Measurements from ENCODE around the gene CYP2J2. TPM values are rescaled to one million over a fixed set of nuclear protein-coding genes. Genes with fewer than 3 reads are reported as not detected.

The CYP2J2 gene
- total and polyA plus RNA-seq, 11 donors = 45.6 to 208 (median 101) TPM

- Histone ChIP-seq H3K27ac (no peak overlapping the region), H3K4me3 (no peak overlapping the region), H3K4me1 (peaks cover 0 to 7% (median 0%) of the 10 kb centered on the region in 12 donors), H3K9me3 (peaks cover 0 to 6% (median 0%) of the 10 kb centered on the region in 12 donors), H3K36me3 (no peaks in the 10 kb centered on the region), H3K27me3 (peaks cover 0 to 4% (median 0%) of the 10 kb centered on the region in 9 donors)
- no peak for DNase-seq
- WGBS, 4 donors = 83 to 91% (median 87%) methylated on average over 1 of the region's 1 CpG
- no peak for ATAC-seq
- intact Hi-C loops (cut with DNase I) = no loop called here
- TF ChIP-seq CTCF (IDR thresholded peaks at IDR 0.05) (no peak), POLR2A (IDR thresholded peaks at IDR 0.05) (no peak)
These were observed 74.5 kb downstream of the CYP2J2 start for GRCh38 chr1:59852117-59852516.

GRCh38 chr1:59846895-59847282, 79.7 kb downstream of the CYP2J2 start:
- Histone ChIP-seq H3K27me3 (no peaks in the 10 kb centered on the region), H3K36me3 (no peaks in the 10 kb centered on the region), H3K27ac (no peak overlapping the region), H3K9me3 (no peaks in the 10 kb centered on the region), H3K4me3 (no peak overlapping the region), H3K4me1 (no peaks in the 10 kb centered on the region)
- intact Hi-C loops (cut with DNase I) = no loop called here
- ATAC-seq (no peak), DNase-seq (no peak)
- WGBS, 4 donors = 91 to 97% (median 96%) methylated on average over 2 of the region's 2 CpGs
- no peak for TF ChIP-seq CTCF (IDR thresholded peaks at IDR 0.05)
- TF ChIP-seq POLR2A (IDR thresholded peaks at IDR 0.05) = no peak

- ATAC-seq (no peak), DNase-seq (no peak)
- TF ChIP-seq POLR2A (IDR thresholded peaks at IDR 0.05) (no peak), CTCF (IDR thresholded peaks at IDR 0.05) (no peak)
- no peaks in the 10 kb centered on the region for H3K9me3 ChIP-seq
- H3K27ac ChIP-seq = no peak overlapping the region
- H3K36me3 ChIP-seq = no peaks in the 10 kb centered on the region
- no peak overlapping the region for H3K4me3 ChIP-seq
- intact Hi-C loops (cut with DNase I) = no loop called here
- WGBS, 4 donors = 94 to 97% (median 96%) methylated on average over 3 of the region's 3 CpGs
- H3K4me1 ChIP-seq = no peaks in the 10 kb centered on the region
- no peaks in the 10 kb centered on the region for H3K27me3 ChIP-seq
These were observed 80.2 kb downstream of the CYP2J2 start for GRCh38 chr1:59846209-59846894.

- TF ChIP-seq POLR2A (IDR thresholded peaks at IDR 0.05) (no peak), CTCF (IDR thresholded peaks at IDR 0.05) (no peak)
- ATAC-seq (no peak), DNase-seq (no peak)
- Histone ChIP-seq H3K9me3 (no peaks in the 10 kb centered on the region), H3K4me1 (no peaks in the 10 kb centered on the region), H3K4me3 (no peak overlapping the region), H3K27ac (no peak overlapping the region), H3K36me3 (no peaks in the 10 kb centered on the region), H3K27me3 (no peaks in the 10 kb centered on the region)
- intact Hi-C loops (cut with DNase I) = no loop called here
- WGBS, 4 donors = 68 to 72% (median 71%) methylated on average over 2 of the region's 2 CpGs
These were observed 81.5 kb downstream of the CYP2J2 start for GRCh38 chr1:59845091-59845490.

Other genes starting within 250 kb of the CYP2J2 start
- 1 to 10 TPM in 8 of 9 donors, under 1 TPM in 1; 0.89 to 4.8 (median 4.2) TPM for gene HOOK1, start 111.8 kb downstream of the CYP2J2 start, total RNA-seq
- 1 to 10 TPM; 1.8 to 2.0 TPM for gene HOOK1, start 111.8 kb downstream of the CYP2J2 start, polyA plus RNA-seq
- gene C1orf87, start 147.0 kb upstream of the CYP2J2 start, total RNA-seq = not detected
- gene C1orf87, start 147.0 kb upstream of the CYP2J2 start, polyA plus RNA-seq = not detected

All from heart left ventricle (tissue), 16 donors.